Esophagus squamous epithelium (tissue), 4 donors: ENCODE results near the gene ADORA2B.

ENCODE experiments used
- POLR2A ChIP-seq, 4 donors: fragments of 450-650 bp; IDR thresholded peaks; one replicate each; pipeline ENCODE4 v1.6.1; 2017; ENCODE audit warnings: antibody characterized with exemption in 4 of 4, mild to moderate bottlenecking in 4 of 4, moderate library complexity in 3 of 4
- TF ChIP-seq, protein P1 (sequence below), 6 experiments: fragments of 450-650 bp in 4 of 6; fragments of 200-600 bp in 2 of 6; sonication (generic) in 2 of 6; IDR thresholded peaks; one replicate each; pipeline ENCODE4 v1.5.1; 2016 to 2019; ENCODE audit warnings: antibody characterized with exemption in 6 of 6, mild to moderate bottlenecking in 4 of 6, moderate library complexity in 4 of 6

DNA sequence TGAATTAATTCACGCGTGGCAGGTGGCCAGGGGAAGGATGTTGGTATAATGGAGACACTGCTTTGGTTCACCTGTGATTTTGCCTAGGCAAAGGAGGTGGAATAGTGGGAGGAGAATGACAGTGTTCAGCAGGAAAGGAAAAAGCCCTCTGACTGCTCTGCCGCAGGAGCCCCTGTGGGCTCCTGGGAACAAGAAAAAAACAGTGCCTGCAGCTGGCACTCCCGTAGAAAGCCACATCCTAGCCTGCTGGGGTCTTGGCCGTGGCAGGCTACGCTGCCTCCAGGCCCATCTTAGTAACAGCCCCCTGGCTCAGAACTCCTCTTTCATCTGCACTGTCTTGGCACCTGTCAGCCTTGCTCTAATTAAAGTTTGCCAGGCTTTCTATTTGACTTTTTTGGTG lies 20.6 kb downstream of the ADORA2B start:
- TF ChIP-seq, protein P1, sequence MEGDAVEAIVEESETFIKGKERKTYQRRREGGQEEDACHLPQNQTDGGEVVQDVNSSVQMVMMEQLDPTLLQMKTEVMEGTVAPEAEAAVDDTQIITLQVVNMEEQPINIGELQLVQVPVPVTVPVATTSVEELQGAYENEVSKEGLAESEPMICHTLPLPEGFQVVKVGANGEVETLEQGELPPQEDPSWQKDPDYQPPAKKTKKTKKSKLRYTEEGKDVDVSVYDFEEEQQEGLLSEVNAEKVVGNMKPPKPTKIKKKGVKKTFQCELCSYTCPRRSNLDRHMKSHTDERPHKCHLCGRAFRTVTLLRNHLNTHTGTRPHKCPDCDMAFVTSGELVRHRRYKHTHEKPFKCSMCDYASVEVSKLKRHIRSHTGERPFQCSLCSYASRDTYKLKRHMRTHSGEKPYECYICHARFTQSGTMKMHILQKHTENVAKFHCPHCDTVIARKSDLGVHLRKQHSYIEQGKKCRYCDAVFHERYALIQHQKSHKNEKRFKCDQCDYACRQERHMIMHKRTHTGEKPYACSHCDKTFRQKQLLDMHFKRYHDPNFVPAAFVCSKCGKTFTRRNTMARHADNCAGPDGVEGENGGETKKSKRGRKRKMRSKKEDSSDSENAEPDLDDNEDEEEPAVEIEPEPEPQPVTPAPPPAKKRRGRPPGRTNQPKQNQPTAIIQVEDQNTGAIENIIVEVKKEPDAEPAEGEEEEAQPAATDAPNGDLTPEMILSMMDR (IDR thresholded peaks at IDR 0.05), result no peak
- no peak for TF ChIP-seq POLR2A (IDR thresholded peaks at IDR 0.05)
